HepG2 (cell line): Measurements from ENCODE around the gene HMX1.

ENCODE experiments used
- KMT2B ChIP-seq: IDR thresholded peaks from 2 replicates; pipeline ENCODE4 v1.6.1; 2016; ENCODE audit warnings: missing genetic modification reagents, missing compliant biosample characterization
- SNAPC2 ChIP-seq: sonication (generic); formaldehyde crosslinking; IDR thresholded peaks from 2 replicates; pipeline ENCODE4 v1.8.1; 2022; ENCODE audit warnings: mild to moderate bottlenecking, missing genetic modification reagents
- TF ChIP-seq, protein P1 (sequence below): sonication (generic); formaldehyde crosslinking; IDR thresholded peaks from 2 replicates; pipeline ENCODE4 v1.5.0; 2020; ENCODE audit warnings: mild to moderate bottlenecking, missing genetic modification reagents, moderate library complexity

GRCh38 chr4:8821151-8821950 is 50.3 kb downstream of the HMX1 start:
- no peak for TF ChIP-seq SNAPC2 (CRISPR knock-in tag)
- TF ChIP-seq KMT2B (CRISPR knock-in tag) = no peak
- TF ChIP-seq, protein P1, sequence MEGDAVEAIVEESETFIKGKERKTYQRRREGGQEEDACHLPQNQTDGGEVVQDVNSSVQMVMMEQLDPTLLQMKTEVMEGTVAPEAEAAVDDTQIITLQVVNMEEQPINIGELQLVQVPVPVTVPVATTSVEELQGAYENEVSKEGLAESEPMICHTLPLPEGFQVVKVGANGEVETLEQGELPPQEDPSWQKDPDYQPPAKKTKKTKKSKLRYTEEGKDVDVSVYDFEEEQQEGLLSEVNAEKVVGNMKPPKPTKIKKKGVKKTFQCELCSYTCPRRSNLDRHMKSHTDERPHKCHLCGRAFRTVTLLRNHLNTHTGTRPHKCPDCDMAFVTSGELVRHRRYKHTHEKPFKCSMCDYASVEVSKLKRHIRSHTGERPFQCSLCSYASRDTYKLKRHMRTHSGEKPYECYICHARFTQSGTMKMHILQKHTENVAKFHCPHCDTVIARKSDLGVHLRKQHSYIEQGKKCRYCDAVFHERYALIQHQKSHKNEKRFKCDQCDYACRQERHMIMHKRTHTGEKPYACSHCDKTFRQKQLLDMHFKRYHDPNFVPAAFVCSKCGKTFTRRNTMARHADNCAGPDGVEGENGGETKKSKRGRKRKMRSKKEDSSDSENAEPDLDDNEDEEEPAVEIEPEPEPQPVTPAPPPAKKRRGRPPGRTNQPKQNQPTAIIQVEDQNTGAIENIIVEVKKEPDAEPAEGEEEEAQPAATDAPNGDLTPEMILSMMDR (CRISPR knock-in tag) = no peak
